HEK293 (cell line): ENCODE results near the gene MBD5.
A peak's percentile ranks its signal among the peaks of the same experiment; 100 is the strongest.

Experiments used
- CTCF ChIA-PET: fragments of 350-600 bp; formaldehyde crosslinking; extraction: SDS; loops from one replicate; lab custom pipeline; 2021; ENCODE audit warnings: antibody characterized with exemption; lab: Yijun Ruan, JAX
- POLR2A ChIA-PET: fragments of 300-600 bp; formaldehyde crosslinking; extraction: SDS; loops from one replicate; lab custom pipeline; 2020; ENCODE audit warnings: antibody characterized with exemption, inconsistent platforms; lab: Yijun Ruan, JAX
- H3K27ac ChIP-seq: fragments of 200-500 bp; sonication (Bioruptor generic); 2 replicates; pipeline ENCODE4 v1.5.1; 2014; ENCODE audit warnings: low read depth, low read length, control low read depth, inconsistent platforms; ENCODE audit errors: extremely low read depth
- H3K36me3 ChIP-seq, 2 experiments: fragments of 200-500 bp in 1 of 2; sonication (Bioruptor generic) in 1 of 2; 1 replicate in 1 of 2; 2 replicates in 1 of 2; pipeline ENCODE4 v1.5.1; 2014 to 2017; ENCODE audit warnings: inconsistent platforms in 2 of 2, low read length in 2 of 2; ENCODE audit not compliant: control insufficient read depth in 2 of 2, insufficient read depth in 1 of 2
- H3K4me1 ChIP-seq: fragments of 200-500 bp; sonication (Bioruptor generic); 2 replicates; pipeline ENCODE4 v1.5.1; 2014; ENCODE audit warnings: mild to moderate bottlenecking, low read length, inconsistent platforms; ENCODE audit not compliant: control insufficient read depth, insufficient read depth
- H3K4me3 ChIP-seq: 2 replicates; pipeline ENCODE4 v1.5.1; 2011; ENCODE audit warnings: low read depth, mild to moderate bottlenecking, control low read depth, low read length, moderate library complexity
- H3K9me3 ChIP-seq: fragments of 200-500 bp; sonication (Bioruptor generic); 2 replicates; pipeline ENCODE4 v1.5.1; 2014; ENCODE audit warnings: low read depth, low read length, inconsistent platforms; ENCODE audit not compliant: control insufficient read depth, insufficient read depth
- BCL11B ChIP-seq: fragments of 450-650 bp; formaldehyde crosslinking; IDR thresholded peaks from 2 replicates; pipeline ENCODE4 v1.5.1; 2016; ENCODE audit warnings: low read depth, missing biosample characterization, missing genetic modification characterization
- EGR2 ChIP-seq: fragments of 450-650 bp; formaldehyde crosslinking; IDR thresholded peaks from 2 replicates; pipeline ENCODE4 v1.5.1; 2016; ENCODE audit warnings: low read depth, missing biosample characterization, missing genetic modification characterization
- MZF1 ChIP-seq: fragments of 450-650 bp; formaldehyde crosslinking; IDR thresholded peaks from 2 replicates; pipeline ENCODE4 v1.5.1; 2017; ENCODE audit warnings: missing biosample characterization, missing genetic modification characterization, borderline replicate concordance
- SP3 ChIP-seq: fragments of 450-650 bp; formaldehyde crosslinking; IDR thresholded peaks from 2 replicates; pipeline ENCODE4 v1.5.1; 2016; ENCODE audit warnings: missing biosample characterization, missing genetic modification characterization
- ZBTB48 ChIP-seq: fragments of 450-650 bp; formaldehyde crosslinking; IDR thresholded peaks from 2 replicates; pipeline ENCODE4 v1.5.1; 2016; ENCODE audit warnings: missing biosample characterization, missing genetic modification characterization
- ZFHX2 ChIP-seq: fragments of 450-650 bp; formaldehyde crosslinking; conservative IDR thresholded peaks from 2 replicates; pipeline ENCODE4 v1.5.1; 2016; ENCODE audit warnings: missing biosample characterization, missing genetic modification characterization
- ZFP69B ChIP-seq: fragments of 450-650 bp; formaldehyde crosslinking; IDR thresholded peaks from 2 replicates; pipeline ENCODE4 v1.5.1; 2016; ENCODE audit warnings: missing biosample characterization, missing genetic modification characterization
- ZNF10 ChIP-seq: fragments of 450-650 bp; formaldehyde crosslinking; IDR thresholded peaks from 2 replicates; pipeline ENCODE4 v1.5.1; 2017; ENCODE audit warnings: missing biosample characterization, missing genetic modification characterization
- ZNF341 ChIP-seq: fragments of 450-650 bp; formaldehyde crosslinking; IDR thresholded peaks from 2 replicates; pipeline ENCODE4; 2016; ENCODE audit warnings: low read depth, missing biosample characterization, missing genetic modification characterization
- ZNF391 ChIP-seq: fragments of 450-650 bp; formaldehyde crosslinking; IDR thresholded peaks from 2 replicates; pipeline ENCODE4 v1.5.1; 2016; ENCODE audit warnings: low read depth, missing biosample characterization, missing genetic modification characterization, borderline replicate concordance
- ZNF404 ChIP-seq: fragments of 450-650 bp; formaldehyde crosslinking; IDR thresholded peaks from 2 replicates; pipeline ENCODE4 v1.5.1; 2017; ENCODE audit warnings: missing biosample characterization, missing genetic modification characterization
- ZNF473 ChIP-seq: fragments of 450-650 bp; formaldehyde crosslinking; IDR thresholded peaks from 2 replicates; pipeline ENCODE4 v1.5.1; 2017; ENCODE audit warnings: missing biosample characterization, missing genetic modification characterization
- ZNF610 ChIP-seq: fragments of 450-650 bp; formaldehyde crosslinking; IDR thresholded peaks from 2 replicates; pipeline ENCODE4 v1.5.1; 2016; ENCODE audit warnings: missing biosample characterization, missing genetic modification characterization, borderline replicate concordance
- ZNF701 ChIP-seq: fragments of 450-650 bp; formaldehyde crosslinking; IDR thresholded peaks from 2 replicates; pipeline ENCODE4 v1.5.1; 2016; ENCODE audit warnings: missing biosample characterization, missing genetic modification characterization
- TF ChIP-seq, protein P1 (sequence below): fragments of 450-650 bp; formaldehyde crosslinking; optimal IDR thresholded peaks from 2 replicates; pipeline ENCODE3; 2016; ENCODE audit warnings: missing biosample characterization, mild to moderate bottlenecking, missing genetic modification characterization
- TF ChIP-seq, protein P2 (sequence below): fragments of 450-650 bp; formaldehyde crosslinking; conservative IDR thresholded peaks from 2 replicates; pipeline ENCODE4 v1.5.1; 2016; ENCODE audit warnings: low read depth, missing biosample characterization, missing genetic modification characterization
- TF ChIP-seq, protein P3 (sequence below): fragments of 450-650 bp; formaldehyde crosslinking; IDR thresholded peaks from 2 replicates; pipeline ENCODE4 v1.5.1; 2016; ENCODE audit warnings: missing biosample characterization, missing genetic modification characterization
- TF ChIP-seq, protein P4 (sequence below): fragments of 450-650 bp; formaldehyde crosslinking; IDR thresholded peaks from 2 replicates; pipeline ENCODE4 v1.5.1; 2016; ENCODE audit warnings: missing biosample characterization, missing genetic modification characterization

Gene MBD5

DNA sequence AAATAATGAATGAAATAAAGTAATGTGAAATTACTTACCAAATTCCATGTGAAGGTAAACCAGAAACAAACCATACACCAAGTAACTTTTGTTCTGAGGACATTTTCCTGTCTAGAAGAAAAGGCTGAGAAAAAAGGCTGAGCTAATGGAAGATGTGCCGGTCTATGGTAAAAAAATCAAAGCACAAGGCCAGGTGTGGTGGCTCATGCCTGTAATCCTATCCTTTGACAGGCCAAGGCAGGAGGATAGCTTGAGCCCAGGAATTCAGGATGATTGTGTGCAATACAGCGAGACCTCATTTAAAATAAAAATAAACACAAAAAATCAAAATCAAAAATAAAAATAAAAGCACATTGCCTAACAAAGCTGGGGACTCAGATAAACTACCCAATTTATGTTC lies 7.0 kb upstream of the MBD5 start:
- Histone ChIP-seq H3K4me3 (no peak overlapping the region), H3K27ac (no peak overlapping the region), H3K4me1 (peaks cover 4% of the 10 kb centered on the region), H3K9me3 (no peaks in the 10 kb centered on the region), H3K36me3 (no peaks in the 10 kb centered on the region)
- ChIA-PET POLR2A (interaction anchor here (1.0 kb wide), 1 partner anchor 496 kb away, joined by 3 read pairs; no protein-coding TSS in a partner anchor), CTCF (interaction anchor here (0.7 kb wide), 1 partner anchor 560 kb away, joined by 5 read pairs; no protein-coding TSS in a partner anchor)
- TF ChIP-seq MZF1 (tag by site-specific recombination) (no peak), ZNF391 (no peak), ZNF473 (tag by site-specific recombination) (no peak), ZNF404 (no peak), SP3 (tag by site-specific recombination) (no peak), ZNF610 (tag by site-specific recombination) (no peak), ZNF341 (tag by site-specific recombination) (no peak), BCL11B (tag by site-specific recombination) (no peak)
- TF ChIP-seq, protein P1, sequence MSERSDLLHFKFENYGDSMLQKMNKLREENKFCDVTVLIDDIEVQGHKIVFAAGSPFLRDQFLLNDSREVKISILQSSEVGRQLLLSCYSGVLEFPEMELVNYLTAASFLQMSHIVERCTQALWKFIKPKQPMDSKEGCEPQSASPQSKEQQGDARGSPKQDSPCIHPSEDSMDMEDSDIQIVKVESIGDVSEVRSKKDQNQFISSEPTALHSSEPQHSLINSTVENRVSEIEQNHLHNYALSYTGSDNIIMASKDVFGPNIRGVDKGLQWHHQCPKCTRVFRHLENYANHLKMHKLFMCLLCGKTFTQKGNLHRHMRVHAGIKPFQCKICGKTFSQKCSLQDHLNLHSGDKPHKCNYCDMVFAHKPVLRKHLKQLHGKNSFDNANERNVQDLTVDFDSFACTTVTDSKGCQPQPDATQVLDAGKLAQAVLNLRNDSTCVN (tag by site-specific recombination) = no peak
- TF ChIP-seq, protein P2, sequence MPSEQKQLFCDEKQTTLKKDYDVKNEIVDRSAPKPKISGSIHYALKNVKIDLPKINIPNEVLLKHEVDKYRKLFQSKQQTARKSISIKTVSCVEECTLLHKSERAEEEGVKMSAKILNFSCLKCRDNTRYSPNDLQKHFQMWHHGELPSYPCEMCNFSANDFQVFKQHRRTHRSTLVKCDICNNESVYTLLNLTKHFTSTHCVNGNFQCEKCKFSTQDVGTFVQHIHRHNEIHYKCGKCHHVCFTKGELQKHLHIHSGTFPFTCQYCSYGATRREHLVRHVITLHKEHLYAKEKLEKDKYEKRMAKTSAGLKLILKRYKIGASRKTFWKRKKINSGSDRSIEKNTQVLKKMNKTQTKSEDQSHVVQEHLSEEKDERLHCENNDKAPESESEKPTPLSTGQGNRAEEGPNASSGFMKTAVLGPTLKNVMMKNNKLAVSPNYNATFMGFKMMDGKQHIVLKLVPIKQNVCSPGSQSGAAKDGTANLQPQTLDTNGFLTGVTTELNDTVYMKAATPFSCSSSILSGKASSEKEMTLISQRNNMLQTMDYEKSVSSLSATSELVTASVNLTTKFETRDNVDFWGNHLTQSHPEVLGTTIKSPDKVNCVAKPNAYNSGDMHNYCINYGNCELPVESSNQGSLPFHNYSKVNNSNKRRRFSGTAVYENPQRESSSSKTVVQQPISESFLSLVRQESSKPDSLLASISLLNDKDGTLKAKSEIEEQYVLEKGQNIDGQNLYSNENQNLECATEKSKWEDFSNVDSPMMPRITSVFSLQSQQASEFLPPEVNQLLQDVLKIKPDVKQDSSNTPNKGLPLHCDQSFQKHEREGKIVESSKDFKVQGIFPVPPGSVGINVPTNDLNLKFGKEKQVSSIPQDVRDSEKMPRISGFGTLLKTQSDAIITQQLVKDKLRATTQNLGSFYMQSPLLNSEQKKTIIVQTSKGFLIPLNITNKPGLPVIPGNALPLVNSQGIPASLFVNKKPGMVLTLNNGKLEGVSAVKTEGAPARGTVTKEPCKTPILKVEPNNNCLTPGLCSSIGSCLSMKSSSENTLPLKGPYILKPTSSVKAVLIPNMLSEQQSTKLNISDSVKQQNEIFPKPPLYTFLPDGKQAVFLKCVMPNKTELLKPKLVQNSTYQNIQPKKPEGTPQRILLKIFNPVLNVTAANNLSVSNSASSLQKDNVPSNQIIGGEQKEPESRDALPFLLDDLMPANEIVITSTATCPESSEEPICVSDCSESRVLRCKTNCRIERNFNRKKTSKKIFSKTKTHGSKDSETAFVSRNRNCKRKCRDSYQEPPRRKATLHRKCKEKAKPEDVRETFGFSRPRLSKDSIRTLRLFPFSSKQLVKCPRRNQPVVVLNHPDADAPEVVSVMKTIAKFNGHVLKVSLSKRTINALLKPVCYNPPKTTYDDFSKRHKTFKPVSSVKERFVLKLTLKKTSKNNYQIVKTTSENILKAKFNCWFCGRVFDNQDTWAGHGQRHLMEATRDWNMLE (tag by site-specific recombination) = no peak

DNA sequence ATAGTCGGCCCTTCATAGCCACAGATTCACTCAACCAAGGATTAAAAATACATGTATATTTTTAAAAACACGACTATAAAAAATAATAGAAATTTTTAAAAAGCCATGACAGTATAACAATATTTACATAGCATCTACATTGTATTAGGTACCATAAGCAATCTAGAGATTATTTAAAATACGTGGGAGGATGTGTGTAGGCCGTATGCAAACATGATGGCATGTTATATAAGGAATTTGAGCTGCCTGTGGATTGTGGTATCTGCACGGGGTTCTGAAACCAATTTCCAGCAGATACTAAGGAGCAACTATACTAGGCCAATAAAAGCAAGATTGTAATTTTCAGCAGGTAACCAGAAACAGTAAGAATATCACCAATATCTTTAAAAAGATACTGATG lies 6.3 kb upstream of the MBD5 start:
- Histone ChIP-seq H3K9me3 (no peaks in the 10 kb centered on the region), H3K4me3 (no peak overlapping the region), H3K27ac (no peak overlapping the region), H3K36me3 (no peaks in the 10 kb centered on the region), H3K4me1 (peaks cover 4% of the 10 kb centered on the region)
- CTCF ChIA-PET = interaction anchor here (0.6 kb wide), 2 partner anchors 245 to 1287 kb away, joined by 3 to 4 read pairs; no protein-coding TSS in a partner anchor
- POLR2A ChIA-PET = interaction anchor here (1.0 kb wide), 1 partner anchor 495 kb away, joined by 3 read pairs; no protein-coding TSS in a partner anchor
- no peak for TF ChIP-seq ZBTB48 (tag by site-specific recombination)
- peak; percentile 69 for TF ChIP-seq ZFHX2 (tag by site-specific recombination)
- TF ChIP-seq EGR2 (tag by site-specific recombination) = peak; percentile 60

DNA sequence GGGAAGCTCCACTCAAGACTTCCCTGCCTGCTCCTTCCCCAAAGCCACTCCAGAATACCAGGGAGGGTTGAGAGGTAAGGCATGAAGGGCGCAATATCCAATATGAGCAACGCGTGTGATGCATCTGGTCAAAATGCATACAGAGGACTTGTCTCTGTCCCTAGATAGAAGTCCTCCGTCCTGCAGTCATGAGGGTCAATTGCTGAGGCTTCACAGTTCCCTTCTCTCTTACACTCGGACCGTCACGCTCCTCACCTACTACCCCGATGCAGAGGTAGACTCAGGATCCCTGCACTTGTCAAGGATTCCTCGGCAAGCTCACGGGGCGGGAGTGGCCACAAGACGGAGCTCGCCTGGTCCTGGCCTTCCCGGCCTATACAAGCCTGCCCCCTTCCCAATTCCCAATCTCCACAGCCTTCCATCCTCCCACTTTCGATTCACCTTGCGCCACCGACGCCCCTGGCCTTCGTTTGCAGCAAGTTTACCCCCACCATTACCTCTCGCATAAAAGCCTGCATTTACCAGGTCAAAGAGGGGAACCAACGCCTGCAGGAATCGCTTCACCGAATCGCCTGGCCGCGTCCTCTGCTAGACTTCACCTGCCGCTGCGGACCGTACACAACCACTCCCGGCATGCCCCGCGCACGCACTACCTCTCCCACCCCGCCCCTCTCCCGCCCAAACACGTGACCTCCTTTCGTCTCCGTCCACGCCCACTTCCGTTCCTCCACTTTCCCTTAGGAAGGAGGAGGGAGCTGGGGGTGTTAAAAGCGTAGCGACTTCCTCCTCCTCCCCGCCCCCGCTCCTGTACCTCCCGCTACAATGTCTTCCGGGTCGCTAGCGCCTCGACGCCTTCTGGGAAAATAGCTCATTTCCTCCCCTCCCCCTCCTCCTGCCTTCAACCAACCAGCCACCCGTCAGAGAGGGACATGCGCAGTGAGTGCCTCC lies 506 bp upstream of the MBD5 start, which contains the start of gene ORC4:
Gene ORC4 (minus strand): TSS at position 627 of the 948 bp plus-strand sequence. CDS start 44,779 bp downstream, outside the sequence.
- ChIA-PET CTCF (interaction anchor here (0.8 to 2.1 kb wide), 4 partner anchors 16 to 489 kb away, joined by 3 to 11 read pairs (median 5); no protein-coding TSS in a partner anchor), POLR2A (interaction anchor here (0.6 to 2.1 kb wide), 36 partner anchors 9 to 970 kb away, joined by 3 to 13 read pairs (median 4); no protein-coding TSS in a partner anchor)
- peak within 1 kb of the TSS; percentile 88 for H3K27ac ChIP-seq
- peak within 1 kb of the TSS; percentile 72 for H3K4me3 ChIP-seq
- H3K36me3 ChIP-seq = no peaks in the 10 kb centered on the region
- H3K9me3 ChIP-seq = no peaks in the 10 kb centered on the region
- H3K4me1 ChIP-seq = peaks cover 10% of the 10 kb centered on the region; the same call in 1 of the 2 replicates
- TF ChIP-seq ZNF701 (no peak), ZNF10 (peak; percentile 84; the same call in 1 of the 2 replicates), ZNF341 (tag by site-specific recombination) (peak; percentile 50; the same call in 1 of the 2 replicates), ZFP69B (tag by site-specific recombination) (peak; percentile 73)
- TF ChIP-seq, protein P3, sequence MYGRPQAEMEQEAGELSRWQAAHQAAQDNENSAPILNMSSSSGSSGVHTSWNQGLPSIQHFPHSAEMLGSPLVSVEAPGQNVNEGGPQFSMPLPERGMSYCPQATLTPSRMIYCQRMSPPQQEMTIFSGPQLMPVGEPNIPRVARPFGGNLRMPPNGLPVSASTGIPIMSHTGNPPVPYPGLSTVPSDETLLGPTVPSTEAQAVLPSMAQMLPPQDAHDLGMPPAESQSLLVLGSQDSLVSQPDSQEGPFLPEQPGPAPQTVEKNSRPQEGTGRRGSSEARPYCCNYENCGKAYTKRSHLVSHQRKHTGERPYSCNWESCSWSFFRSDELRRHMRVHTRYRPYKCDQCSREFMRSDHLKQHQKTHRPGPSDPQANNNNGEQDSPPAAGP (tag by site-specific recombination) = peak; percentile 51; the same call in 1 of the 2 replicates
- TF ChIP-seq, protein P4, sequence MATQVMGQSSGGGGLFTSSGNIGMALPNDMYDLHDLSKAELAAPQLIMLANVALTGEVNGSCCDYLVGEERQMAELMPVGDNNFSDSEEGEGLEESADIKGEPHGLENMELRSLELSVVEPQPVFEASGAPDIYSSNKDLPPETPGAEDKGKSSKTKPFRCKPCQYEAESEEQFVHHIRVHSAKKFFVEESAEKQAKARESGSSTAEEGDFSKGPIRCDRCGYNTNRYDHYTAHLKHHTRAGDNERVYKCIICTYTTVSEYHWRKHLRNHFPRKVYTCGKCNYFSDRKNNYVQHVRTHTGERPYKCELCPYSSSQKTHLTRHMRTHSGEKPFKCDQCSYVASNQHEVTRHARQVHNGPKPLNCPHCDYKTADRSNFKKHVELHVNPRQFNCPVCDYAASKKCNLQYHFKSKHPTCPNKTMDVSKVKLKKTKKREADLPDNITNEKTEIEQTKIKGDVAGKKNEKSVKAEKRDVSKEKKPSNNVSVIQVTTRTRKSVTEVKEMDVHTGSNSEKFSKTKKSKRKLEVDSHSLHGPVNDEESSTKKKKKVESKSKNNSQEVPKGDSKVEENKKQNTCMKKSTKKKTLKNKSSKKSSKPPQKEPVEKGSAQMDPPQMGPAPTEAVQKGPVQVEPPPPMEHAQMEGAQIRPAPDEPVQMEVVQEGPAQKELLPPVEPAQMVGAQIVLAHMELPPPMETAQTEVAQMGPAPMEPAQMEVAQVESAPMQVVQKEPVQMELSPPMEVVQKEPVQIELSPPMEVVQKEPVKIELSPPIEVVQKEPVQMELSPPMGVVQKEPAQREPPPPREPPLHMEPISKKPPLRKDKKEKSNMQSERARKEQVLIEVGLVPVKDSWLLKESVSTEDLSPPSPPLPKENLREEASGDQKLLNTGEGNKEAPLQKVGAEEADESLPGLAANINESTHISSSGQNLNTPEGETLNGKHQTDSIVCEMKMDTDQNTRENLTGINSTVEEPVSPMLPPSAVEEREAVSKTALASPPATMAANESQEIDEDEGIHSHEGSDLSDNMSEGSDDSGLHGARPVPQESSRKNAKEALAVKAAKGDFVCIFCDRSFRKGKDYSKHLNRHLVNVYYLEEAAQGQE = peak; percentile 24; the same call in 1 of the 2 replicates
